HCT116 (cell line): ENCODE results near the gene SNED1. TPM values are rescaled to one million over a fixed set of nuclear protein-coding genes. Genes with fewer than 3 reads are reported as not detected.

Source experiments
- ATAC-seq: fragments of 200-7000 bp; cut with Tn5 transposase; 2 replicates; pipeline ENCODE4 v1.9.1; 2020; ENCODE audit warnings: mild to moderate bottlenecking, moderate library complexity
- BruUV-seq: library from RNA; stranded (reverse); fragments of 400-500 nt; replicated peaks from 2 replicates; lab custom pipeline; 2021; lab: Mats Ljungman, UMichigan
- CTCF ChIA-PET: fragments of 300-600 bp; sonication (Branson Sonifier 250); formaldehyde crosslinking; loops from one replicate; lab custom pipeline; 2021; ENCODE audit warnings: antibody characterized with exemption; lab: Charles Lee
- POLR2A ChIA-PET: fragments of 300-600, 350-600 bp; sonication (Branson Sonifier 250); formaldehyde crosslinking; loops from one replicate; lab custom pipeline; 2021; ENCODE audit warnings: antibody characterized with exemption; lab: Charles Lee
- RAD21 ChIA-PET, 2 experiments: fragments of 300-600 bp; sonication (Branson Sonifier 250); formaldehyde crosslinking; loops; one replicate each; lab custom pipeline; 2023; ENCODE audit warnings: low total read pairs in 2 of 2; ENCODE audit not compliant: uncharacterized antibody in 2 of 2, unreplicated experiment in 2 of 2, low non-redundant PET in 1 of 2; lab: Charles Lee
- DNase-seq: peaks from one replicate; pipeline ENCODE4 v3.0.0-alpha.2; 2010; ENCODE audit warnings: low read depth, low spot score
- H2AFZ ChIP-seq: fragments of 200-600 bp; shearing (Covaris generic), sonication (generic); 2 replicates; pipeline ENCODE4 v1.6.1; 2017; ENCODE audit warnings: low read depth, mixed run types, mixed read lengths, antibody characterized with exemption, low read length; ENCODE audit not compliant: poor library complexity, severe bottlenecking
- H3K27ac ChIP-seq: 2 replicates; pipeline ENCODE4 v1.5.1; 2012; ENCODE audit warnings: low read depth, low read length
- H3K27me3 ChIP-seq: fragments of 200-600 bp; sonication (generic); 2 replicates; pipeline ENCODE4 v1.6.1; 2016; ENCODE audit warnings: mixed run types, low read length, mixed read lengths; ENCODE audit not compliant: insufficient read depth
- H3K36me3 ChIP-seq, 2 experiments: fragments of 200-500 bp in 1 of 2; fragments of 200-600 bp in 1 of 2; sonication (Bioruptor generic) in 1 of 2; sonication (generic) in 1 of 2; 2 replicates each; pipeline versions ENCODE4 v1.5.1 to v1.6.1; 2014 to 2016; ENCODE audit warnings: low read length in 2 of 2, inconsistent platforms in 1 of 2, mixed read lengths in 1 of 2, mixed run types in 1 of 2; ENCODE audit not compliant: insufficient read depth in 2 of 2, control insufficient read depth in 1 of 2
- H3K4me1 ChIP-seq, 2 experiments: fragments of 200-600 bp in 1 of 2; sonication (generic) in 1 of 2; 2 replicates each; pipeline versions ENCODE4 v1.5.1 to v1.6.1; 2012 to 2017; ENCODE audit warnings: low read length in 2 of 2, inconsistent platforms in 1 of 2, mild to moderate bottlenecking in 1 of 2, mixed read lengths in 1 of 2, mixed run types in 1 of 2, moderate library complexity in 1 of 2; ENCODE audit not compliant: insufficient read depth in 2 of 2, control insufficient read depth in 1 of 2
- H3K4me2 ChIP-seq: fragments of 200-600 bp; sonication (generic); 2 replicates; pipeline ENCODE4 v1.6.1; 2017; ENCODE audit warnings: mixed run types, low read length, mixed read lengths
- H3K4me3 ChIP-seq, 2 experiments: fragments of 200-600 bp in 1 of 2; sonication (generic) in 1 of 2; replicated peaks in 1 of 2; 2 replicates each; pipeline ENCODE4 v1.5.1; 2011 to 2016; ENCODE audit warnings: low read length in 2 of 2, control low read depth in 1 of 2, low read depth in 1 of 2, mild to moderate bottlenecking in 1 of 2, mixed read lengths in 1 of 2, mixed run types in 1 of 2
- H3K79me2 ChIP-seq: fragments of 200-600 bp; sonication (generic); 2 replicates; pipeline ENCODE4 v1.6.1; 2017; ENCODE audit warnings: mild to moderate bottlenecking, mixed run types, low read length, moderate library complexity, mixed read lengths; ENCODE audit not compliant: insufficient read depth
- H3K9ac ChIP-seq: fragments of 200-600 bp; sonication (generic); 2 replicates; pipeline ENCODE4 v1.6.1; 2016; ENCODE audit warnings: low read length, mixed read lengths
- H3K9me2 ChIP-seq: fragments of 200-600 bp; sonication (generic), shearing (Covaris generic); 2 replicates; pipeline ENCODE4 v1.6.1; 2017; ENCODE audit warnings: mixed run types, mild to moderate bottlenecking, moderate library complexity; ENCODE audit not compliant: insufficient read depth
- H3K9me3 ChIP-seq, 2 experiments: fragments of 200-500 bp in 1 of 2; fragments of 200-600 bp in 1 of 2; sonication (Bioruptor generic) in 1 of 2; sonication (generic) in 1 of 2; 2 replicates each; pipeline ENCODE4 v1.6.1; 2014 to 2017; ENCODE audit warnings: low read length in 2 of 2, mixed read lengths in 2 of 2, inconsistent platforms in 1 of 2, low read depth in 1 of 2, mild to moderate bottlenecking in 1 of 2, mixed run types in 1 of 2, moderate library complexity in 1 of 2; ENCODE audit not compliant: control insufficient read depth in 1 of 2, insufficient read depth in 1 of 2
- H4K20me1 ChIP-seq: fragments of 200-600 bp; sonication (generic), shearing (Covaris generic); 2 replicates; pipeline ENCODE4 v1.6.1; 2017; ENCODE audit warnings: mixed run types, mild to moderate bottlenecking, moderate library complexity; ENCODE audit not compliant: insufficient read depth
- CBX3 ChIP-seq: IDR thresholded peaks from 2 replicates; pipeline ENCODE4 v1.6.1; 2012; ENCODE audit warnings: low read depth
- EZH2 ChIP-seq: fragments of 200-600 bp; sonication (generic); IDR thresholded peaks from 2 replicates; pipeline ENCODE4 v1.6.1; 2017; ENCODE audit warnings: antibody characterized with exemption, mixed run types
- JUND ChIP-seq: IDR thresholded peaks from 2 replicates; pipeline ENCODE4 v1.6.1; 2012
- POLR2AphosphoS5 ChIP-seq: IDR thresholded peaks from 2 replicates; pipeline ENCODE4 v1.6.1; 2011; ENCODE audit warnings: mild to moderate bottlenecking, low read depth, low read length, moderate library complexity
- REST ChIP-seq: IDR thresholded peaks from 2 replicates; pipeline ENCODE4 v1.6.1; 2012; ENCODE audit warnings: low read depth
- SIN3A ChIP-seq: IDR thresholded peaks from 2 replicates; pipeline ENCODE4 v1.6.1; 2012; ENCODE audit warnings: low read depth
- ZBTB33 ChIP-seq: IDR thresholded peaks from 2 replicates; pipeline ENCODE4 v1.6.1; 2011; ENCODE audit warnings: mild to moderate bottlenecking, low read length, moderate library complexity; ENCODE audit not compliant: insufficient replicate concordance; ENCODE audit errors: extremely low read depth
- intact Hi-C: fragments of 100-400 bp; cut with micrococcal nuclease; formaldehyde crosslinking; loops from 2 replicates; pipeline ENCODE4 v1.10.0; 2022
- total RNA-seq: library from RNA; stranded (reverse); gene quantifications from one replicate; pipeline ENCODE4 v1.2.1, GENCODE V29; 2021; ENCODE audit not compliant: unreplicated experiment

SNED1 gene
- total RNA-seq, 1 experiment from 2014 or later, result 9.6 TPM

- BruUV-seq, result no TSS peak
- intact Hi-C loops, result no loop called here
- TF ChIP-seq POLR2AphosphoS5 (no peak), JUND (no peak), REST (no peak), ZBTB33 (no peak), EZH2 (no peak), CBX3 (no peak), SIN3A (no peak)
- no peak for DNase-seq
- no peak overlapping the region for H3K4me2 ChIP-seq
- H3K9ac ChIP-seq, result no peak overlapping the region
- H2AFZ ChIP-seq, result no peak overlapping the region
- H3K27ac ChIP-seq, result no peak overlapping the region
- RAD21 ChIA-PET, result no interaction called here
- H3K4me1 ChIP-seq, result no peaks in the 10 kb centered on the region
- CTCF ChIA-PET, result no interaction called here
- no peaks in the 10 kb centered on the region for H3K9me3 ChIP-seq
- H3K27me3 ChIP-seq, result peaks cover 6% of the 10 kb centered on the region
- H3K9me2 ChIP-seq, result no peaks in the 10 kb centered on the region
- H3K4me3 ChIP-seq, result no peak overlapping the region
- POLR2A ChIA-PET, result no interaction called here
- no peaks in the 10 kb centered on the region for H3K36me3 ChIP-seq
- ATAC-seq, result no peak
- H4K20me1 ChIP-seq, result no peaks in the 10 kb centered on the region
- H3K79me2 ChIP-seq, result no peaks in the 10 kb centered on the region
These were observed 39.0 kb upstream of the SNED1 start for GRCh38 chr2:240959214-240959940.
